HG03342 (cell line): ENCODE results near the gene WDR27.
"Not testable (repeated sequence)": the region's sequence is repeated elsewhere in the genome, so short reads cannot be mapped to it uniquely, and the experiment has no call there.

ENCODE experiments used
- ATAC-seq: cut with Tn5 transposase; IDR thresholded peaks from one replicate; pipeline ENCODE4 v1.9.1; 2021; ENCODE audit warnings: mild to moderate bottlenecking, moderate library complexity; ENCODE audit not compliant: unreplicated experiment

The WDR27 gene

DNA sequence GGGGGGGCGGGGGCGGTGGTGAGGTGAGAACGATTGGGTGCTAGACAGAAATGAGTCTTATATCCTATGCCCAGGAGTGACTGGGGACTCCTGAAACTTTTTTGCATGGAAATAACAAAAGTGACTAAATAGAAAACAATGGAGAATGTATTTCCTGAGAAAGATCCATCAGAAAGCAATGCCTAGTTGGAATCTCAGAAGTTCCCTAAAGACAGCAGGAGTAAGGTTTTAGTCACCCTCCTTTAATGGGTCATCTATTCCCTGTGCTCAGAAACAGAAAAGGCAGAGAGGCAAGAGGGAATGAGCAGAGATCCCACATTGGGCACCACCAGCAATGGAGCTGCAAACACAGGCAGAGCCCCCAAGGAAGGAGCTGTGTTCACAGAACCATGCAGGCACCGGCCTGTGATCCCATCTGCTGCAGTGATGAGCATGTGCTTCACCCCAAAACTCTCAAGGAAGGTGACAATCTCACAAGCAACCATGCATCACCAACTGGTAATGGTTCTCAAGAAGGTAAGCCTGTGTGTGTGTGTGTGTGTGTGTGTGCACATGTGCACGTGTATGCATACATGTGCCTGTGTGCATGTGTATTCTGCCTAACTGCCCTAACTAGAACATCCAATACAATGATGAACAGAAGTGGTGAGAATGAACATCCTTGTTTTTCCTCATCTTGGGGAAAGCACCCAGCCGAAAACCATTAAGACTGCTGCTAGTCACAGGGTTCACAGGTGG, 168.4 kb downstream of the WDR27 start:
- no peak for ATAC-seq

DNA sequence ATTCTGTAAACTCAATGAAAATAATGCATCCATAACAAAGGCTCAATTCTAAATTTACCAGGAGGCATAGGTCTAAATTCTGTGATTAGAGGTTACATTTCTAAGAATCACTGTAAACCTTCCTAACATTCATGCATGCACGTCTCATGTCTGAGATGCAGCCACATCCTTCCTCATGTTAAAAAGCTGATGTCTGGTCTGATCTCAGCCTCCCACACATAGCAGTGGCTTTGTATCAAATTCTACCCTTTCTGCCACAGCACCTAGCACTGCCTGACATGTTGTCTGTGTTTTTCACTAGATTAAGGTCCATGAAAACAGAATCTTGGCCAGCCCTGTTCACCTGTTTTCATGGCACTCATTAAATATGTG, 171.1 kb downstream of the WDR27 start:
- ATAC-seq = no peak

- ATAC-seq = no peak
Observed at GRCh38 chr6:169529931-169530751, 171.7 kb downstream of the WDR27 start.

DNA sequence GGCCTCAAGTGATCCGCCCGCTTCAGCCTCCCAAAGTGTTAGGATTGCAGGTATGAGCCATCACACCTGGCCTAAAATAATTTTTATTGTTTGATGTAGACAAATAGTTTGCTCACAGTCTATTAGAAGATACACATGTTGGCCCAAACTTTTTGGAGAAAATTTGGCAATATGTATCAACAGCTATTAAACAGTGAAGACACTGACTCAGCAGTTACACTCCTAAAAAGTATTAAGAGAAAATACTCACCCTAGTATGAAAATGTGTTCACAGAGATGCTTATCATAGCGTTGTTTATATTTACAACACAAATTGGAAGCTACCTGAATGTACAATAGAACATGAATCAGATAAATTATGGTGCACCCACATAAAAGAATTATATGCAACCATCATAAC, 173.1 kb downstream of the WDR27 start:
- no peak for ATAC-seq

DNA sequence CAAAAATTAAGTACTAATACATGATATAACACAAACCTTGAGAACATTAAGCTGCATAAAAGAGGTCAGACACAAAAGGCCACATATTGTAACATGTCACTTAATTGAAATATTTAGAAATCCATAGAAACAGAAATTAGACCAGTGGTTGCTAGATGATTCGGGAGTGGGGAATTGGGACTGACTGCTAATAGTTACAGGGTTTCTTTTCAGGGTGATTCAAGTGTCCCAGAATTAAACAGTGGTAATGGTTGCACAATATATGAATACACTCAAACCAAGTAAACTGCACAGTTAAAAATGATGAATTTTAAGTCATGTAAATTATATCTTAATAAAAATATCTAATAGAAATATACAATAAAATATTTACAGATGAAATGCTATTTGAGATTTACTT, 174.5 kb downstream of the WDR27 start:
- no peak for ATAC-seq

GRCh38 chr6:169521825-169522224, 180.0 kb downstream of the WDR27 start:
- ATAC-seq = no peak

DNA sequence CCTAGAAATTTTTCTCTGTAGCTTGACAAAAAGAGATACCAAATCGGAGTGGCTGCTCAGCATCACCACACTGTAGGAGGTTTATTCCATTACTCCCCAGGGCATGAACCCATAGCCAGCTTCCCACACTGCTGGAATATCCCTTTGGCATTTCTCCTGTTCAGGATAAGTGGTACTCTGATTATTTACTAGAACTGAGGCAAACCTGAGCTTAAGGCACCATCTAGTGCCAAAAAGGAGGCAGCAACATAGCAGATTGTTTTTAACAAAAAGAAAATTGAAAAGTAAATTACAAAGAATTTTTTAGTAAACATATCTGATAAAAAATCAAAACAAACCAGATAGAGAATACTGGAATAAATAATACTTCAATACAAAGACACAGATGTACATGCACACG, 181.7 kb downstream of the WDR27 start:
- ATAC-seq = no peak

DNA sequence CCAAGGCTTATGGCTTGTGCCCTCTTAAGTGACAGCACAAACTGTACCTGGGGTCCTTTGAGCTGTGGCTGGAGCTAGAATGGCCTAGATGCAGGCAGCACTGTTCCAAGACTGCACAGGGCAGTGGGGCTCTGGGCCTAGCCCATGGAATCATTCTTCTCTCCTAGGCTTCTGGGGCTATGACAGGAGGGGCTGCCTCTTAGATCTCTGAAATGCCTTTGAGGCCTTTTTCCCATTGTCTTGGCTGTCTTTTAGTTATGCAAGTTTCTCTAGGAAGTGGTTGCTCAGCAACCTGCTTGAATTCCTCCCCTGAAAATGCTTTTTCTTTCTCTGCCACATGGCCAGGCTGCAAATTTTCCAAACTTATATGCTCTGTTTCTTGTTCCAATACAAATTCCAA, 183.4 kb downstream of the WDR27 start:
- no peak for ATAC-seq

DNA sequence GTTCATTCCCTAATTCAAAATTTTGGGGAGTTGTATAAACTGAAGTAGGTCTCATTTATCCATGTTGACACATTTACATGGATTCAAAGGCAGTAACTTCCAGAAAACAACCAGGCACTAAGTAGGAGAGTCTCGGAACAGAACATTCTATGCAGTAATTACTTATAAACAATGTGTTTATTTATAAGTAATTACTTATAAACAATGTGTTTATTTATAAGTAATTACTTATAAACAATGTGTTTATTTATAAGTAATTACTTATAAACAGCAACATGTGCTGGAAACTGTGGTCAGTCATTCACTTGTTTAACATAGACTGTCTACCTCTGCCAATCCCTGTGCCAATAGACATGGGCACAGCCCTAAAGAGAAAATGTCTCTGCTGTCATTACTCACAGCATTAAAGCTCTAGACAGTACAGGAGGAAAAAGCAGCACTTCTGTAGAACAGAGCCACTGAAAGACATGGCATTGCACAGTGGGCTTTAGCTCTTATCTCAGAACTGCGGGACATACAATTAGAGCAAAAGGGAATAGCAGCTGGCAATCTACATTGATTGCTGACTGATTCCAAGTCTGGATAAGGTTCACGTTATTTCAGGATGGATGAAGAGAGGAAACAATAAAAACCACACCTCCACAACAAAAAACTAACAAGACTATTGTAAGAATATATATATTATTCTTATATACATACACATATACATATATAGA, 188.2 kb downstream of the WDR27 start:
- ATAC-seq = no peak

- ATAC-seq = not testable (repeated sequence)
Observed at GRCh38 chr6:169511785-169512184, 190.0 kb downstream of the WDR27 start.

DNA sequence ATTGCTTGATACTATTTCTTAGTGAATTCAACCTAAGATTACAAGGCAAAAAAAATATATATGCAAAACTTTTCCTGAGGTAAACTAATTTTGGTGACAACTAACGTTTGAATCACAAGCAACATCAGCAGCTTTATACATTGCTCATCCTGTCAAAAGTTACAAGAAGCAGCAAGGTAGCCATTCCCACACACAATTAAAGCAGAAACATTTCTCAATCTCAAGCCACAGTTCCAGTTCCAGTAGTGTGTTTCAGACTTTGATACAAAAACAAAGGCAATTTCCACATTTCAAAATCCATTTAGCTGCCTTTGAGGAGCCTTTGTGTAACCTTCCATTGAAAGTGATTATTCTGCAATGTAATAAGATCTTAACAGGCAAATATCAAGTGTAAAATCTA, 191.0 kb downstream of the WDR27 start:
- no peak for ATAC-seq

DNA sequence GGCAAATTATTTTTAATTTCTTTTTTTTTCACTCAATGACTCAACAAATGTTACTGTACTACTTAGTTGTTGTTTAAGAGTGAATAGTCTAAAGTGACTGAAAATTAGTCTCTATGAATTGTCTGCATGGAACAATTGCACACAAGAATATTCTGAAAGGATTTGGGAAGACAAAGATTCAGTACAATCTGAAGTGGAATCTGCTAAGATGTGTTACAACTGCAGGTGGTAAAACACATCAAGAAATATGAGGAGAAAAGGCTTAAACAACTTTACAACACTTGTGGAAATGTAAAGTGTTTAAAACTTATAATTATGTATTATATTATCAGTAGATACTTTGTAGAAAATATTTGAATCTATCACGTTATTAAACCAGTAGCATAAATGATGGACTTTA, 193.4 kb downstream of the WDR27 start:
- no peak for ATAC-seq

GRCh38 chr6:169503422-169504152, 198.2 kb downstream of the WDR27 start:
- ATAC-seq = no peak

GRCh38 chr6:169502445-169502844, 199.4 kb downstream of the WDR27 start:
- no peak for ATAC-seq

- ATAC-seq = no peak
Observed at GRCh38 chr6:169501777-169502313, 200.0 kb downstream of the WDR27 start.

DNA sequence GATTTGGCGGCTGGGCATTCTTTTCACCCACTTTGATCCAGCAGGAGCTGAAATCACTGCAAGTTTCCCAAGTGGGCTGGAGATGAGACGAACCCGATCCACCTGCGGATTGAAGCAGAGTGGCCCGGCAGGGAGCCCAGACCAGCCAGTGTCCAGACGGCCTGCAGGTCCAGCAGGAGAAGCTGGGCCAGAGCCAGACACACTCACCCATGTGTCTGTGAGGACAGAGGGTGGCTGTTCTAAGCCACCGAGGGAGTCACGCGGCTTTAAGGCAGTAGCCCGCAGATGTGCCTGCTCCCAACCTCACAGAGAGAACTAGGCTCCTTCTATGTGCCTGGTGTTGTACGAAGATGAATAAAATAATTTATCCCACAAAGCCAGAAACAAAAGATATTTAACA, 200.7 kb downstream of the WDR27 start:
- ATAC-seq = no peak

DNA sequence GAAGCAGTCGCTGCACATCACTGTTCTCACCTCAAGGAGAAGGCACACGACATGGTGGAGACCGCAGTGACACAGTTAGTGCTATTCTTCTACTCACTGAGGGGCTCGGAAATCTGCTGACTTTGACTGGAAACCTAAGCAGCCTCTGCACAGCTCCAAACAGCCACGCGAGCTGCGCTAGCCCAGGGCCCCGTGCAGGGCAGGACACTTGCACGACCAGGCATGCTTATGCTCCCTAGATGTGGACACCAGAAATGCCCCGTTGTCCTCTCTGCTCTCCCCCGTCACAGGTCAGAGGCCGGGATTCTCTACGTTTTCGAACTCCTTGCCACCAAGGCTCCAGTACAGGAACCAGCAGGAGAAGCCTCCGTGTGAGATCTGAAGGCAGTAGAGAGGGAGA, 201.1 kb downstream of the WDR27 start:
- ATAC-seq = no peak

GRCh38 chr6:169499848-169500247, 202.0 kb downstream of the WDR27 start:
- ATAC-seq = no peak

- no peak for ATAC-seq
Observed at GRCh38 chr6:169498916-169499513, 202.8 kb downstream of the WDR27 start.

GRCh38 chr6:169495601-169496000, 206.2 kb downstream of the WDR27 start:
- no peak for ATAC-seq
